GM19372 (cell line): Measurements from ENCODE around the gene AEBP2.
A peak's percentile ranks its signal among the peaks of the same experiment; 100 is the strongest.

Source experiments
- ATAC-seq: cut with Tn5 transposase; IDR thresholded peaks from one replicate; pipeline ENCODE4 v1.9.1; 2021; ENCODE audit warnings: mild to moderate bottlenecking, low read depth, moderate library complexity; ENCODE audit not compliant: unreplicated experiment

The AEBP2 gene

DNA sequence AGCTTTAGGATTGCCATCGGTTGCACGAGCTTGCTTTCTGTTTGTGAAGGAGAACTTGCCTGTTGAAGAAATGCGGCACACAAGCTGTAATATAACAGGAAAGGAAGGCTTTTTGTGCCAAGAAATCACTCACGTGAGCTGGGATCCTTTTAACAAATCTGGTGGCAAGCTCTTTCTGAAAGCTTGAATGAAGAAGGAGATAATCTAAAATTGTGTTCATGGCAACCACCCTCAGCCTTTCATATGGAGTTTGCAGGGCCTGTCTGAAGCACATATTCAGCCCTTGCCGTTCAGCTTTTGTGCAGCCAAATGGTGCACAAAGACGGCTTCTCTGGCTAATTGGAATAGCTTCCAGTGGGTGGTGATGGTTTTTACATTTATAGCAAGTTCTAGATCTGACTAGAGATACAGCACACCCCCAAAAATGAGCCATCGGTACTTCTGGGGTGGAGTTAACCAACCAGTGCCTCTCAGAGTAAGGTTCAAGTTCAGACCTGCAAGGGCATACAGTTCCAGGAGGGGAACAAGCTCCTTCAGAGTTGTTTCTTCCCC, 107.4 kb downstream of the AEBP2 start:
- ATAC-seq, result no peak

DNA sequence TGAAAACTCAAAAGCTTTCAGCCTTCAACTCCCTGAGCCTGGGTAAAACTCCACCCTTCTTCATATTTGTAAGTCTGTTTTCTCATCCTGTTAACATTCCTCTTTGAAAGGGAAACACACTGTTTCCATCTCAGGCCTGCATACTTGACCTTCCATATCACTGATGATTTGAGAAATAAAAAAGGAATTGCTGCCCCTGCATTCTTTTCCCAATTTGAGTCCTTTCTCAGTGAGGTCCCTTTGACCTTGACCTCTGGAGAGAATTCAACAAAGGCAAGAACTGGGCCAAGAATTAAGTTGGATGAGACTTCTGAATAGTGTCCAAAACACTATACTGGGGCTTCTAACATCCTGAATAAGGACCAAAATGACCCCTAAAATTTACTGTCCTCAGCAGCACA, 108.0 kb downstream of the AEBP2 start:
- ATAC-seq, result no peak

DNA sequence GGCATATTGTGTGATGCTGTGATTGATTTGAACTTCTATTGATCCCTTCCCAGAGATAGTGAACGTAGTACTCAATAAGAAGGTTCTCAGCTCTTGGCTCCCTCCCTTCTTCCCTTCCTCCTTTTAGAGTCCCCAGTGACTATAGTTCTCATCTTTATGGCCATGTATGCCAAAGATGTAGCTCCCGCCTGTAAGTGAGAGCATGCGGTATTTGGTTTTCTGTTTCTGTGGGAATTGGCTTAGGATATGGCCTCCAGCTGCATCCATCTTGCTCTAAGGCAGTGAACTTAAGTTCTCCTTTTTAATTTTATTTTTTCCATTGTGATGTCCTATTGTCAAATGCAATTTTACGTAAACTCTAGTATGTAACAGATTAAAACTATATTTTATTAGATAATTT, 109.5 kb downstream of the AEBP2 start:
- ATAC-seq, result no peak

DNA sequence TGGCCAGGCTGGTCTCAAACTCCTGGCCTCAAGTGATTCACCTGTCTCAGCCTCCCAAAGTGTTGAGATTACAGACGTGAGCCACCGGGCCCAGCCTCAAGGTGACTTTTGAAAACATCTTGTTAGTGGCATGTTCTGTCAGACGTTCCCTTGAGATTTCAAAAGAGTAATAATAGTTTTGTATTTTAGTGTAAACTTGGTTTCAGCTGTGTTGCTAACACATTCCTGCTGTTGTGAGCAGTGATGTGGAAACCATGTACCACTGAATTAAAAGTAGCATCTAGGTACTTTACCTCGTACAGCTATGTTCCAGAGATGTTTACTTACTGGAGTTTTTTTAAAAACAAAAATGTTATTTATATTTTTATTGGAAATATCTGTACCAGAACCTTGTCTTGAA, 111.3 kb downstream of the AEBP2 start:
- no peak for ATAC-seq

DNA sequence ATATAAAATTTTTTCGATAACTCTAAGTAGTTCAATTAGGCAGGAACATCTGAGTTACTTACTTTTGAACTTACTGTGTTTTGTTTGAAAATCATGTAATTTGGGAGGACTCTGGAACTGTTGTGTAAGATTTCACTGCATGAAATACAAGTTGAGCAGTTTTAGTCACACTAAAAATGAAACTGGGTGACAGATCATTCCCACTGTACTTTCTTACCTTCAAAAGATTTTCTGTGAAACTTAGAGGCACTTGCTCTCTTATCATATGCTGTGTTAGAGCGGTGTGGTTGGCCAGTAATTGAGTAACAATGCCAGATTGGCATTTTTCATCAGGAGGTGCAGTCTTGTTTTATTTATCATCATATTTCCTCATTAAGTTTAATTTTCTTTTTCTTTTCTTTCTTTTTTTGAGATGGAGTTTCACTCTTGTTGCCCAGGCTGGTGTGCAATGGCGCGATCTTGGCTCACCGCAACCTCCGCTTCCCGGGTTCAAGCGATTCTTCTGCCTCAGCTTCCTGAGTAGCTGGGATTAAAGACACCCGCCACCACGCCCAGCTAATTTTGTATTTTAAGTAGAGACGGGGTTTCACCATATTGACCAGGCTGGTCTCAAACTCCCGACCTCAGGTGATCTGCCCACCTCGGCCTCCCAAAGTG, 113.3 kb downstream of the AEBP2 start:
- peak; percentile 59 for ATAC-seq

DNA sequence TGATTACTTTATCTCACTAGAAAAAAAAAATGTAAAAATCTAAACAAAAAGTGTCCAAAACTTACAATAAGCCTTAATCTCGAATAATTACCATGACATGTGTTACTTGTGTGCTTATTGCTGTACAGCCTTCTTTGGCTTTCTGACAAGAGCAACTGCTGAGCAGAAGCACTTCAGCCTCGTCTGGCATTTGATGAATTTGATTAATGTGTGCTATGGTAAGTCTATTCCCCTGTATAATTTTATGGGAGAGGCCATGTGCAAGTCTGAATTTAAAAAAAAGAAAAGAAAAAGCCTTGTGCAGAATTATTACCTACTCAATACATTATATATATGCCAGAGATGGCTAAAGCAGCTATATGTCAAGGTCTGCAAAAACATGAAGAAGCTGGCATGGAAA, 113.9 kb downstream of the AEBP2 start:
- ATAC-seq, result no peak

DNA sequence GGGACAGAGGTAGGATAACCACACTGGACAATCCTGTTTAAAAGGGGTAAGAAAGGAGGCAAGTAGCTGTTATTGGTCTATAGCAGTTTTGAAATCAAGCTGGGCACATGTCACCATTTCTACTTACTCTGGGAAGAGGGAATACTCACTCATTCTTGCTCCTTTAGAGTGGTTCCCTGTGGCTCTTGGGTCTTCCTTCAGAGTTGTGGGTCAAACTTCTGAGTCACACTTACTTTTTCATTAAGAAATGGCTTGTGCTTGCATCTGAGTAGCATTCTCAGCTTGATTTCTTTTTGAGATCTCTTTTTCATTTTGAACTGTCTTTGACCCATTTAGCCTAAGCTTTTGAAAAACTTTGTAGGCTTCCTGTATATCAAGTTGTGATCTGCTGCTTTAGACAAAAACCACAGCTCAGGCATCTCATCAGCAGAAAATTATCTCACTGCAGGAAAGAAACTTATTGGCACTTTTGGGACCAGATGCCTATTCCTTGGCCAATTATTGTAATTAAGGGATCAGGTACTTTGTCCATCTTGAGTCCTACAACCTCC, 122.2 kb downstream of the AEBP2 start:
- ATAC-seq, result no peak
